HepG2 (cell line): ENCODE data around the gene CLIC1. TPM values are rescaled to one million over a fixed set of nuclear protein-coding genes. Genes with fewer than 3 reads are reported as not detected.

Source experiments
- ATAC-seq: fragments of 200-7000 bp; cut with Tn5 transposase; 3 replicates; pipeline ENCODE4 v1.9.1; 2020; ENCODE audit warnings: mild to moderate bottlenecking, moderate library complexity
- BruUV-seq: library from RNA; stranded (reverse); fragments of 400-500 nt; replicated peaks from 2 replicates; lab custom pipeline; 2021; lab: Mats Ljungman, UMichigan
- CTCF ChIA-PET: fragments of 300-600 bp; formaldehyde crosslinking; extraction: SDS; loops from one replicate; lab custom pipeline; 2021; ENCODE audit warnings: low total read pairs, inconsistent platforms, low intra/inter-chr PET ratio; lab: Yijun Ruan, JAX
- POLR2A ChIA-PET: fragments of 350-600 bp; sonication (Branson Sonifier 250); formaldehyde crosslinking; loops from one replicate; lab custom pipeline; 2020; ENCODE audit warnings: antibody characterized with exemption, inconsistent platforms; lab: Yijun Ruan, JAX
- DNase-seq: peaks from one replicate; pipeline ENCODE4 v3.0.0-alpha.2; 2015; ENCODE audit warnings: low spot score
- FAIRE-seq: peaks from 3 replicates; lab custom pipeline; 2011; peaks lifted over from hg19 to GRCh38; lab: Jason Lieb, UNC
- H2AFZ ChIP-seq: one replicate; pipeline ENCODE4 v1.6.1; 2011; ENCODE audit warnings: low read length, inconsistent platforms
- H3K27ac ChIP-seq: fragments of 300-600 bp; 3 replicates; pipeline ENCODE4 v1.8.0; 2011; ENCODE audit warnings: mixed run types, mild to moderate bottlenecking, mixed read lengths, low read length, inconsistent platforms; ENCODE audit not compliant: insufficient read depth; ENCODE audit errors: extremely low read length
- H3K27me3 ChIP-seq, 2 experiments: fragments of 200-600 bp in 1 of 2; 2 replicates in 1 of 2; 3 replicates in 1 of 2; pipeline versions ENCODE4 v1.6.0 to v1.8.0; 2011; ENCODE audit warnings: low read length in 2 of 2, mild to moderate bottlenecking in 2 of 2, moderate library complexity in 2 of 2, inconsistent platforms in 1 of 2; ENCODE audit not compliant: insufficient read depth in 2 of 2, control insufficient read depth in 1 of 2
- H3K36me3 ChIP-seq, 2 experiments: fragments of 200-600 bp in 1 of 2; replicated peaks in 1 of 2; 2 replicates in 1 of 2; 3 replicates in 1 of 2; pipeline versions ENCODE4 v1.5.1 to v1.8.0; 2011; ENCODE audit warnings: low read length in 2 of 2, inconsistent platforms in 1 of 2; ENCODE audit not compliant: insufficient read depth in 2 of 2, control insufficient read depth in 1 of 2
- H3K4me1 ChIP-seq: 2 replicates; pipeline ENCODE4 v1.5.1; 2012; ENCODE audit warnings: low read length, inconsistent platforms; ENCODE audit not compliant: insufficient read depth
- H3K4me2 ChIP-seq: 2 replicates; pipeline ENCODE4 v1.6.0; 2011; ENCODE audit warnings: low read depth, low read length, inconsistent platforms
- H3K4me3 ChIP-seq, 3 experiments: fragments of 200-600 bp in 1 of 3; sonication (generic), shearing (Covaris generic) in 1 of 3; replicated peaks in 1 of 3; 2 replicates each; pipeline ENCODE4 v1.5.1; 2011 to 2016; ENCODE audit warnings: low read length in 3 of 3, inconsistent platforms in 2 of 3, low read depth in 2 of 3, mild to moderate bottlenecking in 2 of 3, control low read depth in 1 of 3, mixed read lengths in 1 of 3; ENCODE audit not compliant: insufficient read depth in 1 of 3
- H3K79me2 ChIP-seq: one replicate; pipeline ENCODE4 v1.6.1; 2011; ENCODE audit warnings: low read length, inconsistent platforms; ENCODE audit not compliant: insufficient read depth
- H3K9ac ChIP-seq: 2 replicates; pipeline ENCODE4 v1.6.0; 2011; ENCODE audit warnings: mild to moderate bottlenecking, low read depth, low read length, inconsistent platforms; ENCODE audit not compliant: insufficient read depth
- H3K9me3 ChIP-seq: 2 replicates; pipeline ENCODE4 v1.5.1; 2012; ENCODE audit warnings: mild to moderate bottlenecking, low read length
- H4K20me1 ChIP-seq: 2 replicates; pipeline ENCODE4 v1.6.0; 2011; ENCODE audit warnings: inconsistent platforms, mild to moderate bottlenecking, low read length, moderate library complexity; ENCODE audit not compliant: insufficient read depth
- ERF ChIP-seq: IDR thresholded peaks from 2 replicates; pipeline ENCODE4 v1.6.1; 2018; ENCODE audit warnings: missing biosample characterization, missing genetic modification reagents
- GMEB2 ChIP-seq: IDR thresholded peaks from 2 replicates; pipeline ENCODE4 v1.6.1; 2016; ENCODE audit warnings: missing biosample characterization, missing genetic modification reagents, low read depth
- HOXD1 ChIP-seq: sonication (generic); formaldehyde crosslinking; IDR thresholded peaks from 2 replicates; pipeline ENCODE4 v1.5.0; 2020; ENCODE audit warnings: missing genetic modification reagents
- JUNB ChIP-seq: sonication (generic); formaldehyde crosslinking; IDR thresholded peaks from 2 replicates; pipeline ENCODE4 v1.8.0; 2022; ENCODE audit warnings: missing genetic modification reagents, mild to moderate bottlenecking, borderline replicate concordance
- MEIS2 ChIP-seq: sonication (generic); formaldehyde crosslinking; IDR thresholded peaks from 2 replicates; pipeline ENCODE4 v1.9.0; 2021; ENCODE audit warnings: mild to moderate bottlenecking, missing genetic modification reagents
- ZNF317 ChIP-seq: sonication (generic); formaldehyde crosslinking; IDR thresholded peaks from 2 replicates; pipeline ENCODE4 v1.5.0; 2020; ENCODE audit warnings: mild to moderate bottlenecking, missing genetic modification reagents
- ZNF879 ChIP-seq: sonication (generic); formaldehyde crosslinking; IDR thresholded peaks from 2 replicates; pipeline ENCODE4 v1.8.1; 2023; ENCODE audit warnings: missing genetic modification reagents
- WGBS: methylation state at CpG from one replicate; pipeline ENCODE4 v1.1.6; 2017; ENCODE audit warnings: low lambda C conversion rate; 5-methylcytosine and 5-hydroxymethylcytosine counted together
- in situ Hi-C: cut with HindIII; loops from 2 replicates; pipeline ENCODE4 v1.10.0; 2017; ENCODE audit warnings: low pct_unique_long_range_greater_than_20kb; ENCODE audit not compliant: extremely low pct_ligation_motif_present
- intact Hi-C: fragments of 100-400 bp; cut with micrococcal nuclease; formaldehyde crosslinking; loops from one replicate; pipeline ENCODE4 v1.10.0; 2022; ENCODE audit not compliant: unreplicated experiment
- polyA plus RNA-seq, 8 experiments: library from polyadenylated mRNA; depleted of rRNA in 3 of 8; stranded (reverse) in 7 of 8; unstranded in 1 of 8; fragments of >200 nt; fragmentation: Illumina TruSeq in 4 of 8; extraction: Trizol in 4 of 8; gene quantifications; 2 replicates each; pipeline versions ENCODE4 v1.2.1 to v1.2.3, GENCODE V29; 2011 to 2016; ENCODE audit warnings: low read depth in 4 of 8, missing spikeins in 1 of 8, mixed read lengths in 1 of 8; ENCODE audit not compliant: insufficient read depth in 1 of 8
- total RNA-seq, 5 experiments: library from RNA; depleted of rRNA; stranded (reverse); fragments of >200 nt; fragmentation: Illumina TruSeq; extraction: Trizol; gene quantifications; 2 replicates each; pipeline ENCODE4 v1.2.3, GENCODE V29; 2016; ENCODE audit warnings: low read depth in 1 of 5
- TF ChIP-seq, protein P1 (sequence below): IDR thresholded peaks from 2 replicates; pipeline ENCODE4 v1.6.1; 2016; ENCODE audit warnings: mild to moderate bottlenecking, missing biosample characterization, missing genetic modification reagents

Gene CLIC1
- total and polyA plus RNA-seq, 2 of the 13 experiments (the other 11 are each of a cell fraction or from before 2014, with no cell fraction given): 602 to 891 TPM

DNA sequence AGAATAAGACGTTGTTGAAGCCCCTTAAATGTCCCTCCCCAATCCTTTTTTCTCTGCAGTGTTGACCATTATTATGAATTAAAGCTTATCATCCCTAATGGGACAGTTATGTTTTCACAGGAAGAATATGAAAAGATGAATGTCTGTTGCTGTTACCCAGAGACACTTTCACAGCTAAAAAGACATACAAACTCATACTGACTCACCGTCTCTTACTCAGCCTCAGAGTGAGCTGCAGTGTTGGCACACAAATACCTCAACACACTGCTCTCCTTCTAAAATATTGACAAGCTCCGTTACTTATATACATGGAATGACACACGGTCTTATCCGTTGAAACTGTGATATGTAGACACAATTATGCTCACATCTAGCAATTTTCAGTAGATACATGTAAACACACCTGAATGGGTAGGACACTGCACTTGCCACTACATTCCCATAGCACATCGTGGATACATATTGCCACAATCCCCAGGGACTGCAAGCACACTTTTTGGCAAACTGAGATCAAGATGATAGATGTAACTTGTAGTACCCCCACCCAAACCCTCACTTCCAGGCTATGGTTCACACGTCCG, 16.5 kb upstream of the CLIC1 start:
- peak; percentile 33; the same call in 1 of the 3 replicates for ATAC-seq
- POLR2A ChIA-PET: interaction anchor here (0.8 to 11.5 kb wide), 4 partner anchors 14 to 75 kb away, joined by 3 to 96 read pairs (median 8); partner anchors contain the start of genes CLIC1, HSPA1B, MSH5 and VWA7
- DNase-seq: no peak

More for the DNA sequence above, 16.5 kb upstream of the CLIC1 start:
- Histone ChIP-seq H3K4me1 (peaks cover 11% of the 10 kb centered on the region), H3K4me2 (no peak overlapping the region), H3K9ac (no peak overlapping the region), H2AFZ (no peak overlapping the region), H3K27me3 (no peaks in the 10 kb centered on the region), H3K27ac (no peak overlapping the region), H3K79me2 (no peaks in the 10 kb centered on the region), H3K9me3 (no peaks in the 10 kb centered on the region), H3K4me3 (no peak overlapping the region), H3K36me3 (no peaks in the 10 kb centered on the region), H4K20me1 (no peaks in the 10 kb centered on the region)
- peak; percentile 32 for FAIRE-seq
- CTCF ChIA-PET: no interaction called here
- in situ Hi-C loops: no loop called here
- TF ChIP-seq, protein P1, sequence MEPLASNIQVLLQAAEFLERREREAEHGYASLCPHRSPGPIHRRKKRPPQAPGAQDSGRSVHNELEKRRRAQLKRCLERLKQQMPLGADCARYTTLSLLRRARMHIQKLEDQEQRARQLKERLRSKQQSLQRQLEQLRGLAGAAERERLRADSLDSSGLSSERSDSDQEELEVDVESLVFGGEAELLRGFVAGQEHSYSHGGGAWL (CRISPR knock-in tag): no peak
- TF ChIP-seq JUNB (CRISPR knock-in tag) (no peak), HOXD1 (CRISPR knock-in tag) (no peak), ZNF317 (CRISPR knock-in tag) (no peak), MEIS2 (no peak), ZNF879 (CRISPR knock-in tag) (no peak), GMEB2 (CRISPR knock-in tag) (no peak), ERF (CRISPR knock-in tag) (no peak)
- intact Hi-C loops: no loop called here
- BruUV-seq: TSS peak; percentile 26
- WGBS: 75% methylated on average over 8 of the region's 8 CpGs
